Trophoblast cell (in vitro differentiated cells and primary cell): ENCODE data around the gene BBS9.

Experiments used
- DNase-seq, 2 donors: peaks; one replicate each; pipeline ENCODE4 v3.0.0-alpha.2; 2016
- H2AFZ ChIP-seq: 2 replicates; pipeline ENCODE4 v1.6.1; 2013; ENCODE audit warnings: low read length, moderate library complexity, mild to moderate bottlenecking; ENCODE audit not compliant: insufficient read depth, poor library complexity
- H2AK5ac ChIP-seq: 2 replicates; pipeline ENCODE4 v1.6.1; 2013; ENCODE audit warnings: mild to moderate bottlenecking, low read length
- H2BK120ac ChIP-seq: 2 replicates; pipeline ENCODE4 v1.6.1; 2013; ENCODE audit warnings: low read length, mild to moderate bottlenecking, moderate library complexity; ENCODE audit not compliant: insufficient read depth, poor library complexity
- H2BK12ac ChIP-seq: 2 replicates; pipeline ENCODE4 v1.6.1; 2013; ENCODE audit warnings: mild to moderate bottlenecking, low read length, moderate library complexity
- H2BK5ac ChIP-seq: 2 replicates; pipeline ENCODE4 v1.6.1; 2013; ENCODE audit warnings: low read length, low read depth, moderate library complexity, mild to moderate bottlenecking; ENCODE audit not compliant: poor library complexity
- H3K14ac ChIP-seq: 2 replicates; pipeline ENCODE4 v1.6.1; 2013; ENCODE audit warnings: mild to moderate bottlenecking, low read length
- H3K18ac ChIP-seq: 2 replicates; pipeline ENCODE4 v1.6.1; 2013; ENCODE audit warnings: mild to moderate bottlenecking, low read length
- H3K23ac ChIP-seq: 2 replicates; pipeline ENCODE4 v1.6.1; 2013; ENCODE audit warnings: low read length
- H3K27ac ChIP-seq: 2 replicates; pipeline ENCODE4 v1.5.1; 2013; ENCODE audit warnings: low read depth, mild to moderate bottlenecking, inconsistent platforms, low read length, moderate library complexity
- H3K27me3 ChIP-seq: 2 replicates; pipeline ENCODE4 v1.6.1; 2013; ENCODE audit warnings: inconsistent platforms, mild to moderate bottlenecking, low read length, moderate library complexity; ENCODE audit not compliant: insufficient read depth
- H3K36me3 ChIP-seq, 2 experiments: 1 replicate in 1 of 2; 2 replicates in 1 of 2; pipeline ENCODE4 v1.6.1; 2013; ENCODE audit warnings: low read length in 2 of 2, mild to moderate bottlenecking in 2 of 2, moderate library complexity in 1 of 2; ENCODE audit not compliant: insufficient read depth in 2 of 2, control insufficient read depth in 1 of 2
- H3K4ac ChIP-seq: 2 replicates; pipeline ENCODE4 v1.6.1; 2013; ENCODE audit warnings: low read depth, mild to moderate bottlenecking, low read length, moderate library complexity
- H3K4me1 ChIP-seq, 2 experiments: 1 replicate in 1 of 2; 2 replicates in 1 of 2; pipeline ENCODE4 v1.6.1; 2013; ENCODE audit warnings: low read length in 2 of 2, mild to moderate bottlenecking in 2 of 2, moderate library complexity in 1 of 2; ENCODE audit not compliant: insufficient read depth in 2 of 2, control insufficient read depth in 1 of 2
- H3K4me2 ChIP-seq: 2 replicates; pipeline ENCODE4 v1.6.1; 2013; ENCODE audit warnings: inconsistent platforms, mild to moderate bottlenecking, low read length, moderate library complexity
- H3K4me3 ChIP-seq: 2 replicates; pipeline ENCODE4 v1.5.1; 2013; ENCODE audit warnings: mild to moderate bottlenecking, low read depth, low read length, inconsistent platforms
- H3K79me1 ChIP-seq: one replicate; pipeline ENCODE4 v1.6.1; 2013; ENCODE audit warnings: low read length
- H3K79me2 ChIP-seq: 2 replicates; pipeline ENCODE4 v1.6.1; 2013; ENCODE audit warnings: low read length, mild to moderate bottlenecking; ENCODE audit not compliant: control insufficient read depth, insufficient read depth, poor library complexity
- H3K9ac ChIP-seq: 2 replicates; pipeline ENCODE4 v1.6.1; 2013; ENCODE audit warnings: mild to moderate bottlenecking, low read length
- H3K9me3 ChIP-seq: 2 replicates; pipeline ENCODE4 v1.6.1; 2013; ENCODE audit warnings: low read depth, mild to moderate bottlenecking, control low read depth, inconsistent platforms, low read length; ENCODE audit not compliant: insufficient read depth
- H4K12ac ChIP-seq: 2 replicates; pipeline ENCODE4 v1.6.1; 2013; ENCODE audit warnings: low read depth, mild to moderate bottlenecking, low read length, moderate library complexity
- H4K8ac ChIP-seq: 2 replicates; pipeline ENCODE4 v1.6.1; 2013; ENCODE audit warnings: low read depth, mild to moderate bottlenecking, low read length, moderate library complexity
- H4K91ac ChIP-seq: one replicate; pipeline ENCODE4 v1.6.1; 2013; ENCODE audit warnings: low read depth, mild to moderate bottlenecking, low read length, moderate library complexity
- WGBS: extraction: QIAGEN DNeasy Blood & Tissue Kit; methylation state at CpG from one replicate; pipeline ENCODE4 v1.1.7; 2013; ENCODE audit warnings: missing lambda C conversion rate; ENCODE audit not compliant: insufficient read length, insufficient coverage; ENCODE audit errors: extremely low coverage; 5-methylcytosine and 5-hydroxymethylcytosine counted together

Gene BBS9

DNA sequence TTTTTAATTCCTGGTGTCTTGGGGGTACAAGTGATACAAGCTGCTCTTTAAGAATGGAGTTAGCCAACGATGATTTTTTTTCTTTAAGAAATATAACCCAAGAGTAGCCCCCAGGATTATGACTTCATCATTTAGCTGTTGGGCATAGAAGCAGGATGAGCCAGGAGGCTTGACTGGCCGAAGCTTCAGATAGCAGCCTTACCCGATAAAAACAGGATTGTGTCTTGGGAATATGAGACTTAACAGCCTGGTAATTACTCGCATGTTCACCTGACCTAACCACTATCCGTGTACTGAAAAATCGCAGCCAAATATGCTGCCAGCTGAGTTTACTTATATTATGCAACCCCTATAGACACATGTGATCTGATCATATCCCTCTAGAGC is 430.0 kb downstream of the BBS9 start:
- H3K27ac ChIP-seq, result no peak overlapping the region
- H3K4me1 ChIP-seq, result no peaks in the 10 kb centered on the region
- no peak overlapping the region for H2AK5ac ChIP-seq
- H3K4ac ChIP-seq, result no peak overlapping the region
- no peak overlapping the region for H4K91ac ChIP-seq
- no peak overlapping the region for H2BK5ac ChIP-seq
- H4K12ac ChIP-seq, result no peak overlapping the region
- no peak overlapping the region for H3K14ac ChIP-seq
- H3K23ac ChIP-seq, result no peak overlapping the region
- no peak overlapping the region for H2AFZ ChIP-seq
- H3K27me3 ChIP-seq, result no peaks in the 10 kb centered on the region
- no peak overlapping the region for H3K4me3 ChIP-seq
- H3K79me1 ChIP-seq, result no peaks in the 10 kb centered on the region
- H3K36me3 ChIP-seq, result no peaks in the 10 kb centered on the region
- no peak overlapping the region for H4K8ac ChIP-seq
- no peak overlapping the region for H2BK12ac ChIP-seq
- no peaks in the 10 kb centered on the region for H3K79me2 ChIP-seq
- H2BK120ac ChIP-seq, result no peak overlapping the region
- H3K4me2 ChIP-seq, result no peak overlapping the region
- H3K18ac ChIP-seq, result no peak overlapping the region
- no peak overlapping the region for H3K9ac ChIP-seq
- WGBS, result no CpG with 5 or more reads among the region's 6 CpGs
- no peaks in the 10 kb centered on the region for H3K9me3 ChIP-seq
- peak; percentile 24 to 65 for DNase-seq

- Histone ChIP-seq H3K4me3 (no peak overlapping the region), H2BK12ac (no peak overlapping the region), H2AFZ (no peak overlapping the region), H3K27ac (no peak overlapping the region), H4K8ac (no peak overlapping the region), H3K79me1 (no peaks in the 10 kb centered on the region), H2BK5ac (no peak overlapping the region), H4K12ac (no peak overlapping the region), H3K79me2 (no peaks in the 10 kb centered on the region), H3K14ac (no peak overlapping the region), H3K9ac (no peak overlapping the region), H2BK120ac (no peak overlapping the region), H4K91ac (no peak overlapping the region), H3K36me3 (no peaks in the 10 kb centered on the region), H3K9me3 (no peaks in the 10 kb centered on the region), H3K4ac (no peak overlapping the region), H3K4me2 (no peak overlapping the region), H3K4me1 (no peaks in the 10 kb centered on the region), H3K18ac (no peak overlapping the region), H2AK5ac (no peak overlapping the region), H3K23ac (no peak overlapping the region), H3K27me3 (no peaks in the 10 kb centered on the region)
- no peak for DNase-seq
Measured at GRCh38 chr7:33562996-33563395, 433.6 kb downstream of the BBS9 start.

GRCh38 chr7:33563651-33564050 is 434.3 kb downstream of the BBS9 start:
- DNase-seq, result no peak
- no peak overlapping the region for H3K18ac ChIP-seq
- no peaks in the 10 kb centered on the region for H3K9me3 ChIP-seq
- no peaks in the 10 kb centered on the region for H3K79me1 ChIP-seq
- H4K12ac ChIP-seq, result no peak overlapping the region
- no peaks in the 10 kb centered on the region for H3K79me2 ChIP-seq
- H3K36me3 ChIP-seq, result no peaks in the 10 kb centered on the region
- no peak overlapping the region for H2AFZ ChIP-seq
- no peak overlapping the region for H3K27ac ChIP-seq
- H2BK120ac ChIP-seq, result no peak overlapping the region
- no peak overlapping the region for H2AK5ac ChIP-seq
- H4K91ac ChIP-seq, result no peak overlapping the region
- H3K14ac ChIP-seq, result no peak overlapping the region
- H2BK12ac ChIP-seq, result no peak overlapping the region
- no peak overlapping the region for H3K23ac ChIP-seq
- no peaks in the 10 kb centered on the region for H3K27me3 ChIP-seq
- no peaks in the 10 kb centered on the region for H3K4me1 ChIP-seq
- no peak overlapping the region for H3K9ac ChIP-seq
- no peak overlapping the region for H3K4ac ChIP-seq
- no peak overlapping the region for H3K4me3 ChIP-seq
- WGBS, result no CpG with 5 or more reads among the region's 7 CpGs
- no peak overlapping the region for H4K8ac ChIP-seq
- H2BK5ac ChIP-seq, result no peak overlapping the region
- H3K4me2 ChIP-seq, result no peak overlapping the region

GRCh38 chr7:33578166-33578565 is 448.8 kb downstream of the BBS9 start:
- Histone ChIP-seq H3K14ac (no peak overlapping the region), H4K12ac (no peak overlapping the region), H2BK120ac (no peak overlapping the region), H2AFZ (no peak overlapping the region), H3K23ac (no peak overlapping the region), H3K9ac (no peak overlapping the region), H2BK5ac (no peak overlapping the region), H3K4me1 (no peaks in the 10 kb centered on the region), H4K91ac (no peak overlapping the region), H2BK12ac (no peak overlapping the region), H4K8ac (no peak overlapping the region), H3K27me3 (no peaks in the 10 kb centered on the region), H3K4me3 (no peak overlapping the region), H2AK5ac (no peak overlapping the region), H3K4ac (no peak overlapping the region), H3K9me3 (no peaks in the 10 kb centered on the region), H3K79me2 (no peaks in the 10 kb centered on the region), H3K18ac (no peak overlapping the region), H3K79me1 (no peaks in the 10 kb centered on the region), H3K36me3 (no peaks in the 10 kb centered on the region), H3K4me2 (no peak overlapping the region), H3K27ac (no peak overlapping the region)
- DNase-seq, result no peak
- no CpG with 5 or more reads among the region's 1 CpG for WGBS
